Measurements from ENCODE around the gene AP1M1.

The AP1M1 gene

GRCh38 chr19:16290692-16291091 is 93.0 kb downstream of the AP1M1 start:
- TF ChIP-seq, protein P1, sequence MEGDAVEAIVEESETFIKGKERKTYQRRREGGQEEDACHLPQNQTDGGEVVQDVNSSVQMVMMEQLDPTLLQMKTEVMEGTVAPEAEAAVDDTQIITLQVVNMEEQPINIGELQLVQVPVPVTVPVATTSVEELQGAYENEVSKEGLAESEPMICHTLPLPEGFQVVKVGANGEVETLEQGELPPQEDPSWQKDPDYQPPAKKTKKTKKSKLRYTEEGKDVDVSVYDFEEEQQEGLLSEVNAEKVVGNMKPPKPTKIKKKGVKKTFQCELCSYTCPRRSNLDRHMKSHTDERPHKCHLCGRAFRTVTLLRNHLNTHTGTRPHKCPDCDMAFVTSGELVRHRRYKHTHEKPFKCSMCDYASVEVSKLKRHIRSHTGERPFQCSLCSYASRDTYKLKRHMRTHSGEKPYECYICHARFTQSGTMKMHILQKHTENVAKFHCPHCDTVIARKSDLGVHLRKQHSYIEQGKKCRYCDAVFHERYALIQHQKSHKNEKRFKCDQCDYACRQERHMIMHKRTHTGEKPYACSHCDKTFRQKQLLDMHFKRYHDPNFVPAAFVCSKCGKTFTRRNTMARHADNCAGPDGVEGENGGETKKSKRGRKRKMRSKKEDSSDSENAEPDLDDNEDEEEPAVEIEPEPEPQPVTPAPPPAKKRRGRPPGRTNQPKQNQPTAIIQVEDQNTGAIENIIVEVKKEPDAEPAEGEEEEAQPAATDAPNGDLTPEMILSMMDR (conservative IDR thresholded peaks at IDR 0.05; ENCODE audit: control insufficient read depth, insufficient read depth, low read depth, low read length) = no peak
- no peak for DNase-seq (ENCODE audit: low read depth)
- no peak overlapping the region for H3K4me3 ChIP-seq (ENCODE audit: control insufficient read depth, low read depth, low read length)

DNA sequence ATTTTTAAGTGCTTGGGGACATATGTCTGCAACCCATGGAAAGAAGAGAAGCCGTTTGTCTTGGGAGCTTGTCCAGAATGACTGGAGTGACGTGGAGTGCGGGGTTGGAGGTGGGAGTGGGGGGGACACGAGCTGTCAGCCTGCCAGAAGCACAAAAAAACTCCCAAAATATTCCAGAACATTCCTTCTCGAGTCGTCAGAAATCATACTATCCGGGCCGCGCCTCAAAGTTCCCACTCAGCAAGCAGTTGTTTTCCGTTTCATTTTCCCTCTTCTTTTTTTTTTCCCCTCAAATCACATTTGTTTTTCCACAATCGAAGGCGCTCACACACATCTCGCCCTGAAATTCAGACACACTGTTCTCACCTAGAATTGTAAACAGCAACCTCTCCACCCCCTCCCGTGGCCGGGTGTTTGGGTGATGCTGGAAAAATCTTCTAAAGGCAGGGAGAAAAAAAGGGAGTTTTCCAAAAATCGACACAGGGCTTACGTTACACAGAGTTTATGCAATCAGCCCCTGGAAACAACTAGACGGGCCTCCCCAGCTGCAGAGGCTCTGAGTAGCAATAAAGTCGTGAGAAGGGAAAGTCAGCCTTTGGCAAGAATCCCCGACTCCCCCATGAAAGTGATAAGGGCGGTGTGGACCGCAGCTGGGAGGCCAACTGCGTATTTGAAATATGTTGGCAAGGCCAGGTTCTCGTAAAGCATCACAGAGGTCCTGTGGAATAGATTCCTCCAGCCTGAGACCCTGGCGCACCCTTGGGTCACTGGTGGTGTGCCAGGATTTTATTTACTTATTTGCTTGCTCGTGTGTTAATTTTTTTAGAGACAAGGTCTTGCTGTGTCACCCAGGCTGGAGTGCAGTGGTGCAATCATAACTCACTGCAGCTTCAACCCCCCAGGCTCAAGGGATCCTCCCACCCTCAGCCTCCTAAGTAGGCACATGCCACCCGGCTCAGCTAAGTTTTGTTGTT is 95.7 kb downstream of the AP1M1 start:
- TF ChIP-seq, protein P1 (conservative IDR thresholded peaks at IDR 0.05; ENCODE audit: control insufficient read depth, insufficient read depth, low read depth, low read length) = no peak
- H3K4me3 ChIP-seq (ENCODE audit: control insufficient read depth, low read depth, low read length) = peak overlapping the region; percentile 18
- peak; percentile 96 for DNase-seq (ENCODE audit: low read depth)

DNA sequence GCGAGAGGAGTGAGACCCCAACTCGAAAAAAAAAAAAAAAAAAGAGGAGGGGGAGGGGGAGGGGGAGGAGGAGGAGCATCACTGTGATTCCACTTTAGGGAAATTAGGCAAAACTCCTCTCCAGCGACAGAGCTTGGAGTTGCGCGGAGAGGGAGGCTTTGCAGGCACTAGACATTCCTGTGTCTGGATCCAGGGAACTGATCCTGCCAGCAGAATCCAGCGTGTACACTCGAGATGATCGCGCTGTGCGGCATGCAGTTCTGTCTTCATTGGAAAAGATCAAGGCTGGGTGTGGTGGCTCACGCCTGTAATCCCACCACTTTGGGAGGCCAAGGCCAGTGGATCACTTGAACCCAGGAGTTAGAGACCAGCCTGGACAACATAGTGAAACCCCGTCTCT is 97.3 kb downstream of the AP1M1 start:
- no peak for DNase-seq (ENCODE audit: low read depth)
- TF ChIP-seq, protein P1 (conservative IDR thresholded peaks at IDR 0.05; ENCODE audit: control insufficient read depth, insufficient read depth, low read depth, low read length) = no peak
- H3K4me3 ChIP-seq (ENCODE audit: control insufficient read depth, low read depth, low read length) = no peak overlapping the region

Data from fibroblast of mammary gland (primary cell).